HG02973 (cell line): ENCODE data around the gene PHAX.
"Not testable (repeated sequence)": the region's sequence is repeated elsewhere in the genome, so short reads cannot be mapped to it uniquely, and the experiment has no call there.

Experiments
- ATAC-seq: cut with Tn5 transposase; IDR thresholded peaks from one replicate; pipeline ENCODE4 v1.9.1; 2021; ENCODE audit warnings: moderate library complexity; ENCODE audit not compliant: unreplicated experiment

The PHAX gene

DNA sequence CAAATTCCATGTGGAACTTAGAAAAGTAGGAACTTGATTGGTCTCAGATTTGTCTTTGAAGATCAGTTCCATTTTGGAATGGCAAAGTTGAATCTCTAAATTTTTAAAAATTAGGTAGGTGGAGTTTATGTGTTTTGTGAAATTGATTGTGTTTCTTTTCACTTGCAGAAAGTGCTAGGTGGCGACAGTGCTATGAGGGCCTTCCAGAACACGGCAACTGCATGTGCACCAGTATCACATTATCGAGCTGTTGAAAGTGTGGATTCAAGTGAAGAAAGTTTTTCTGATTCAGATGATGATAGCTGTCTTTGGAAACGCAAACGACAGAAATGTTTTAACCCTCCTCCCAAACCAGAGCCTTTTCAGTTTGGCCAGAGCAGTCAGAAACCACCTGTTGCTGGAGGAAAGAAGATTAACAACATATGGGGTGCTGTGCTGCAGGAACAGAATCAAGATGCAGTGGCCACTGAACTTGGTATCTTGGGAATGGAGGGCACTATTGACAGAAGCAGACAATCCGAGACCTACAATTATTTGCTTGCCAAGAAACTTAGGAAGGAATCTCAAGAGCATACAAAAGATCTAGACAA, 2.8 kb downstream of the PHAX start:
- ATAC-seq, result no peak

- ATAC-seq, result no peak
These were observed 4.8 kb downstream of the PHAX start for GRCh38 chr5:126605525-126605924.

DNA sequence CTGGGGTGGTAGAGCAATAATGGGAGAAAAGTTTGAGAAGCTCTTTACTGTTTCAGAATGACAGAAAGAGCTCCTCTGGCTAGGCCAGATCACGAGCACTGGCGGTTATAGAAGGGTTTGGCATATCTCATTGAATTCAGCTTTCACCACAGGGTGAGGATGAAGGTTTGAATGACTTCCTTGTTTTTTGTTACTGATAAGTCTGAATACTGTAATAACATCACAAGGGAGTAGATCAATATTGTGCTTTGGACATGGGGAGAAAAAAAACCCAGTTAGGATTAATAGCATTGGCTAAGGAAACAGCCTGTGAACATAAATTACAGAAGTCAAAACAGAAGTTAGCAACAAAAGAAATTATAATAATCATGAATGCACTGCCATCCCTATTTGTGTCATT, 9.4 kb downstream of the PHAX start:
- ATAC-seq, result no peak

- no peak for ATAC-seq
These were observed 9.9 kb downstream of the PHAX start for GRCh38 chr5:126610616-126611015.

DNA sequence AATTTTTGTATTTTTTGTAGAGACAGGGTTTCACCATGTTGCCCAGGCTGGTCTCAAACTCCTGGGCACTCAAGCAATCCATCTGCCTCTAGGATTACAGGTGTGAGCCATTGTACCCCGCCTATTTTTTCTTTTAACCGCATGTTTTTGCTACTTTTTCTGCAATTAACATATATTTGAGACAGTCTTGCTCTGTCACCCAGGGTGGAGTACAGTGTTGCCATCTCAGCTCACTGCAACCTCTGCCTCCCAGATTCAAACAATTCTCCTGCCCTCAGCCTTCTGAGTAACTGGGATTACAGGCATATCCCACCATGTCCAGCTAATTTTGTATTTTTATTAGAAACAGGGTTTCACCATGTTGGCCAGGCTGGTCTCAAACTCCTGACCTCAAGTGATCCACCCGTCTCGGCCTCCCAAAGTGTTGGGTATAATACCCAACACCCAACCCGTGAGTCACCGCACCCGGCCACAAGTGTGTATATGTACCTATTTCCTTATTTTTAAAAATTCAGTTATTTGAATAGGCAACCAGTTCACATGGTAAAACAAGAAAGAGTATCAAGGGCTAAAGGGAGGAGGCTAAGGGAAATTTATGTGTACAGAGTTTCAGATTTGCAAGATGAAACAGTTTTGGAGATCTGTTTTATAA, 13.3 kb downstream of the PHAX start:
- no peak for ATAC-seq

DNA sequence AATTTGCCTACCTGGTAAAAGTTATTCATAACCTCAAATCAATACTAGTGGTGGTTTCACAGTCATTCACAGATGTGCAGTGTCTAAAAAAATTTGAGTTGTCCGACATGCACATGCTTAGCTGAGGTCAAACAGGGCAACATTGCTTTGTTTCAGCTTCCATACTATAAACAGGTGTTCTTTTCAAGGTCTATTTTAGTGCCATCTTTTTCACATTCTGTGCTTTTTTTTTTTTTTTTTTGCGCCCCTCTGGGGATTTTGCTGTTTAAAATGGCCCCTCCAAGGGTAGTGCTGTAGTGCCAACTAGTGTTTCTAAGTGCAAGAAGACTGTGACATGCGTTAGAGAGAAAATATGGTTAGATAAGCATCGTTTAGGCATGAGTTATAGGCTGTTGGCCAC, 14.5 kb downstream of the PHAX start:
- peak; percentile 89 for ATAC-seq

DNA sequence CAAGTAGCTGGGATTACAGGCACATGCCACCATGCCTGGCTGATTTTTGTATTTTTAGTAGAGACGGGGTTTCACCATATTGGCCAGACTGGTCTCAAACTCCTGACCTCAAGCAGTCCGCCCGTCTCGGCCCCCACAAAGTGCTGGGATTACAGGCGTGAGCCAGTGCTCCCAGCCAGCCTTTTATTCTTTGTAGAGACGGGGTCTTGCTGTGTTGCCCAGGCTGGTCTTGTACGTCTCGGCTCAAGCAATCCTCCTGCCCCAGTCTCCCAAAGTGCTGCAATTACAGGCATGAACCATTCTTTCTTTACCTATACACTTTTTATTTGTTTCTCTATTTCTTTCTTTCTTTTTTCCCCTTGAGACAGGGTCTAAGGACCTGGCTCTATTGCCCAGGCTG, 16.9 kb downstream of the PHAX start:
- ATAC-seq, result not testable (repeated sequence)

GRCh38 chr5:126619781-126620180, 19.0 kb downstream of the PHAX start:
- no peak for ATAC-seq

DNA sequence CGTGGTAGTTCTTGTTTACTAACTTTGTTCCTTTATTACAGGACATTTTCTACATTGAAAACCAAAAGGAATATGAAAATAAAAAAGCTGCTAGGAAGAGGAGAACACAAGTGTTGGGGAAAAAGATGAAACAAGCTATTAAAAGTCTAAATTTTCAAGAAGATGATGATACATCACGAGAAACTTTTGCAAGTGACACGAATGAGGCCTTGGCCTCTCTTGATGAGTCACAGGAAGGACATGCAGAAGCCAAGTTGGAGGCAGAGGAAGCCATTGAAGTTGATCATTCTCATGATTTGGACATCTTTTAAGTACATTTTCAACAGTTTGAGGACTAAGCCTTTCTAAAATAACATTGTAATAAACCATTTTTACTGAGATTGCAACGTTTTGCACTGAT, 23.8 kb downstream of the PHAX start:
- ATAC-seq, result no peak

GRCh38 chr5:126628102-126628501, 27.4 kb downstream of the PHAX start:
- ATAC-seq, result no peak

- no peak for ATAC-seq
These were observed 31.2 kb downstream of the PHAX start for GRCh38 chr5:126631920-126632319.

- ATAC-seq, result no peak
These were observed 32.8 kb downstream of the PHAX start for GRCh38 chr5:126633552-126633951.

DNA sequence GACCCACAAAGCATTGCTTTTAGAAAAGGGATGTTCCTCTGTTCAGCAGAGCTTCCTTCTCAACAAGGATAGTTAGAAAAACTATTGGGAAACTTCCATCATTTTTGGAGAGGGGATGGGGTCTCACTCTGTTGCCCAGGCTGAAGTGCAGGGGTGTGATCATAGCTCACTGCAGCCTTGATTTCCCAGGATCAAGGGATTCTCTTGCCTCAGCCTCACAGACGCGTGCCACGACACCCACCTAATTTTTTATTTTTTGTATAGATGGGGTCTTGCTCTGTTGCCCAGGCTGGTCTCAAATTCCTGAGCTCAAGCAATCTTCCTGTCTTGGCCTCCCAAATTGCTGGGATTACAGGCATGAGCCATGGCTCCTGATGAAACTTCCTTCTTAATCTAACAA, 34.8 kb downstream of the PHAX start:
- no peak for ATAC-seq

- ATAC-seq, result no peak
These were observed 36.2 kb downstream of the PHAX start for GRCh38 chr5:126636956-126637355.

GRCh38 chr5:126640866-126641265, 40.1 kb downstream of the PHAX start:
- no peak for ATAC-seq

DNA sequence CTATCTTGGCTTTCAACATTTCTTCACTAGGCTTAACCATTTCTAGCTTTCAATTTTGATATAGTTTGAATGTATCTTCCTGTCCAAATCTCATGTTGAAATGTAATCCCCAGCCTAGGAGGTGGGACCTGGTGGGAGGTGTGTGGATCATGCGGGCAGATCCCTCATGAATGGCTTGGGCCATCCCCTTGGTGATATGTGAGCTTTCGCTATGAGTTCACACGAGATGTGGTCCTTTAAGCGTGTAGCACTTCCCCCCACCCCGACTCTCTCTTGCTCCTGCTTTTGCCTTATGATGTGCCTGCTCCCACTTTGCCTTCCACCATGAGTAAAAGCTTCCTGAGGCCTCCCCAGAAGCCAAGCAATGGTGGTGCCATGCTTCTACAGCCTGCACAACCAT, 40.6 kb downstream of the PHAX start:
- ATAC-seq, result no peak

DNA sequence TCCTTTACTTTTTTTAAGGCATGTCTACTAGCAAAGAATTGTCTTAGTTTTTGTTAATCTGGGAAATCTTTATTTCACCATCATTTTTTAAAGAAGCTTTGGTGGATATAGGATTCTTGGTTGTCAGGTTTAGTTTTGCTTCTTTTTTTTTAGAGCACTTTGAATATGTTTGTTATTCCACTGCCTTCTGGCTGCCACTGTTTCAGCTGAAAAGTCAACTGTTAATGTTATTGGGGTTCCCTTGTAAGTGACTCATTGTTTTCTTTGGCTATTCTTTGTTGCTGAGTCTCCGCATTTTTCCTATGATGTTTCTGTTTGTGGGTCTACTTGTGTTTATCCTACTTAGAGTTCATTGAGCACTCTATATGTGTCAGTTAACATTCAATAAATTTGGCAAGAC, 44.4 kb downstream of the PHAX start:
- ATAC-seq, result no peak

GRCh38 chr5:126647071-126647470, 46.3 kb downstream of the PHAX start:
- ATAC-seq, result no peak

- ATAC-seq, result no peak
These were observed 47.7 kb downstream of the PHAX start for GRCh38 chr5:126648471-126648870.

DNA sequence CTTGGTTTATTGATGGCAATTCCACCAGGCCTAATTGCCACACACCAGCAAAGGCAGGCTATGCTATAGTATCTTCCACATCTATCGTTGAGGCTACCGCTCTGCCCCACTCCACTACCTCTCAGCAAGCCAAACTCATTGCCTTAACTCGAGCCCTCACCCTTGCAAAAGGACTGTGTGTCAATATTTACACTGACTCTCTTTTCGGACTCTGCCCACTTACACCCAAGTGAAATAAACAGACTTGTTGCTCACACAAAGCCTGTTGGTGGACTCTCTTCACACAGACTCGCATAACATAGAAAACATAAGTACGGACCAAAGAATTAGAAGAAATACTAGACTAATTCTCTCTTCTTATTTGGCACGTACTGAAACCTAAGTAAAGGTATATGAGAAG, 48.3 kb downstream of the PHAX start:
- not testable (repeated sequence) for ATAC-seq

DNA sequence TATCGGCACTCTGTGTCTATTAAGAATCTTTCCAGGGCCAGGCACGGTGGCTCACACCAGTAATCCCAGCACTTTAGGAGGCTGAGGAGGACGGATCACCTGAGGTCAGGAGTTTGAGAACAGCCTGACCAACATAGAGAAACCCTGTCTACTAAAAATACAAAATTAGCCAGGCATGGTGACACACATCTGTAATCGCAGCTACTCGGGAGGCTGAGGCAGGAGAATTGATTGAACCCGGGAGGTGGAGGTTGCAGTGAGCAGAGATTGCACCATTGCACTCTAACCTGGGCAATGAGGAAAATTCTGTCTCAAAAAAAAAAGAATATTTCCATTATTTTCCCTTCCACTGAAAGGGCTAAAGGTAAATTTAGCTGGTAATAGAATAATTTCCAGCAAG, 49.0 kb downstream of the PHAX start:
- ATAC-seq, result not testable (repeated sequence)

DNA sequence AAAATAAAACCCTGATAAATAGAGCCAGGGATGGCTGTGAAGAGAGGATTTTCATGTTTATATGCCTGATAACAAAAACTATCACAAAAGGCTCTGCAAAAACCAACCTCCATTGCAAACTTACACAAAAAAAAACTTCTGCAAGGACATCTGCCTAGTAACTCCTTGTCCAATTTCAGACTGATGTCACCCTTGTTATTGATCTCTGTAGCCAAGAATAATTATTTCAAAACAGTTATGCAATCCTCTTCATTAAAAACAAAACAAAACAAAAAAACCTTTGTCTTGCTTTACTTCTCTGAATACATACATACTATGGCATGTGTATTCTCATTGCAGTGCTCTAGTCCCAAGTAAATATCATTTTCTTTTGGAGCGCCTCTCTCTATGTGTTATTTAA, 49.7 kb downstream of the PHAX start:
- ATAC-seq, result no peak

- ATAC-seq, result no peak
These were observed 50.3 kb downstream of the PHAX start for GRCh38 chr5:126651013-126651577.
